Psoas muscle (tissue), 8 donors: ENCODE measurements around the gene NUDT22. TPM values are rescaled to one million over a fixed set of nuclear protein-coding genes. Genes with fewer than 3 reads are reported as not detected.

ENCODE experiments used
- ATAC-seq, 4 donors: fragments of 200-7000 bp; cut with Tn5 transposase; one replicate each; pipeline ENCODE4 v1.9.1; 2020; ENCODE audit warnings: moderate library complexity in 3 of 4, mild to moderate bottlenecking in 2 of 4
- DNase-seq, 2 donors: peaks; one replicate each; pipeline ENCODE4 v3.0.0-alpha.2; 2020
- H3K27ac ChIP-seq: fragments of 200-600 bp; one replicate; pipeline ENCODE4 v1.8.0; 2022
- H3K27me3 ChIP-seq, 3 donors: fragments of 200-600 bp in 1 of 3; one replicate each; pipeline versions ENCODE4 v1.6.1 to v1.8.0; 2013 to 2022; ENCODE audit warnings: low read length in 2 of 3, mild to moderate bottlenecking in 2 of 3, moderate library complexity in 1 of 3; ENCODE audit not compliant: insufficient read depth in 3 of 3
- H3K36me3 ChIP-seq, 2 donors: fragments of 200-600 bp in 1 of 2; one replicate each; pipeline versions ENCODE4 v1.6.1 to v1.8.0; 2013 to 2022; ENCODE audit warnings: low read depth in 1 of 2, mild to moderate bottlenecking in 1 of 2, moderate library complexity in 1 of 2; ENCODE audit not compliant: insufficient read depth in 1 of 2
- H3K4me1 ChIP-seq: fragments of 200-600 bp; one replicate; pipeline ENCODE4 v1.8.0; 2022
- H3K4me3 ChIP-seq: fragments of 200-600 bp; one replicate; pipeline ENCODE4 v1.8.0; 2022; ENCODE audit warnings: mild to moderate bottlenecking
- H3K9me3 ChIP-seq: fragments of 200-600 bp; one replicate; pipeline ENCODE4 v1.8.0; 2022
- WGBS, 3 donors: extraction: QIAGEN DNeasy Blood & Tissue Kit; methylation state at CpG; one replicate each; pipeline versions ENCODE4 v1.1.6 to v1.1.7; 2013; 5-methylcytosine and 5-hydroxymethylcytosine counted together
- intact Hi-C, 2 donors: fragments of 100-400 bp; cut with DNase I; formaldehyde crosslinking; loops; one replicate each; pipeline versions ENCODE4 v1.11.0 to v1.14.2; 2022
- polyA plus RNA-seq, 3 donors: library from polyadenylated mRNA; stranded (reverse); fragments of 200-250 nt; gene quantifications; one replicate each; pipeline ENCODE4 v1.2.3, GENCODE V29; 2013
- total RNA-seq, 4 donors: library from RNA; stranded (reverse); fragmentation: NEBNext Ultra II Directional in 2 of 4; extraction: Animal tissue kit (Norgen Biotek cat#: 25700) in 2 of 4; gene quantifications; one replicate each; pipeline versions ENCODE4 v1.2.1 to v1.2.4, GENCODE V29; 2021 to 2023
- TF ChIP-seq, protein P1 (sequence below): fragments of 200-600 bp; IDR thresholded peaks from one replicate; pipeline ENCODE4 v1.8.0; 2022; ENCODE audit warnings: antibody characterized with exemption
- donor health status: healthy with polysubstance abuse.
- donor health status: DM: no; HTN: no; CAD: no; lungs with moderate emphysema.
- donor health status: Bipolar disorder and iron deficiency.
- donor health status: healthy.
- donor health status: DM: yes; HTN: yes; CAD: no.
- donor health status: DM: no; HTN: no; CAD: no.
- donor health status: DM: no; HTN: no; CAD: no.
- donor health status: DM: yes; HTN: yes; CAD: no.

The NUDT22 gene
- total and polyA plus RNA-seq, 7 donors: 31.6 to 59.3 (median 43.5) TPM

DNA sequence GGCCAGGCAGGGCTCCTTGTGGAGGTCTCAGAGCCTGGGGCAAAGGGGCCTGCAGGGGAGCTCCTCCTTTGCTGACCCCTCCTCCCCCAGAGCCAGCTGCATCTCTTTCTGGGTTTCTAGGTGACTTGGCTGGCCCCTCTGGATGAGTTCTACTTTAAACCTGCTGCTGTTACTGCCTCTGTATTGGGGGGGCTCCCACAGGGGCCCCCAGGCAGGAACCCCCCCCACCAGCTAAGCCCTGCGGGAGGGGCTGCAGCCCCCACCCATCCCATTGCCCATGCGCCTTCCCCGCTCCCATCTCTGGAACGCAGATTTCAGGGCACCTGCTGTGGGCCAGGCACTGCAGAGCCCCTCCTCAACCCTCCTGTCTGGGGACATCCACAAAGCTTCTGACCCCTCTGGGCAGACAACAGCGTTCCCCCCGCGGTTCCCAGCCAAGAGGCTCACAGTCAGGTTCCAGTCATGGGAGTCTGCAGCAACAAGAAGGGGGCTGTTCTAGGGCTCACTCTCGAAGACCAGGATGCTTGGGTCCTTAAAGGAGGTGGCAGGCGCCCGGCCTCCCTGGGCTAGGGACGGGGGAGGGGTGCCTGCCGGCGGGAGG, 24.4 kb downstream of the NUDT22 start:
- Histone ChIP-seq H3K36me3 (peaks cover 0 to 11% of the 10 kb centered on the region in 2 donors), H3K27me3 (no peaks in the 10 kb centered on the region), H3K4me1 (peaks cover 36% of the 10 kb centered on the region), H3K9me3 (no peaks in the 10 kb centered on the region), H3K4me3 (peak overlapping the region; percentile 89), H3K27ac (no peak overlapping the region)
- peak in 1 of 4 donors; percentile 1 for ATAC-seq
- intact Hi-C loops: loop anchor here (2.0 to 5.0 kb wide), 2 partner anchors 18 to 52 kb away; partner anchors contain the start of gene CATSPERZ (in 1 of the 2)
- DNase-seq: no peak
- TF ChIP-seq, protein P1, sequence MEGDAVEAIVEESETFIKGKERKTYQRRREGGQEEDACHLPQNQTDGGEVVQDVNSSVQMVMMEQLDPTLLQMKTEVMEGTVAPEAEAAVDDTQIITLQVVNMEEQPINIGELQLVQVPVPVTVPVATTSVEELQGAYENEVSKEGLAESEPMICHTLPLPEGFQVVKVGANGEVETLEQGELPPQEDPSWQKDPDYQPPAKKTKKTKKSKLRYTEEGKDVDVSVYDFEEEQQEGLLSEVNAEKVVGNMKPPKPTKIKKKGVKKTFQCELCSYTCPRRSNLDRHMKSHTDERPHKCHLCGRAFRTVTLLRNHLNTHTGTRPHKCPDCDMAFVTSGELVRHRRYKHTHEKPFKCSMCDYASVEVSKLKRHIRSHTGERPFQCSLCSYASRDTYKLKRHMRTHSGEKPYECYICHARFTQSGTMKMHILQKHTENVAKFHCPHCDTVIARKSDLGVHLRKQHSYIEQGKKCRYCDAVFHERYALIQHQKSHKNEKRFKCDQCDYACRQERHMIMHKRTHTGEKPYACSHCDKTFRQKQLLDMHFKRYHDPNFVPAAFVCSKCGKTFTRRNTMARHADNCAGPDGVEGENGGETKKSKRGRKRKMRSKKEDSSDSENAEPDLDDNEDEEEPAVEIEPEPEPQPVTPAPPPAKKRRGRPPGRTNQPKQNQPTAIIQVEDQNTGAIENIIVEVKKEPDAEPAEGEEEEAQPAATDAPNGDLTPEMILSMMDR: no peak
- 23 to 32% (median 24%) methylated on average over 12 to 13 of the region's 13 CpGs for WGBS, 3 donors

DNA sequence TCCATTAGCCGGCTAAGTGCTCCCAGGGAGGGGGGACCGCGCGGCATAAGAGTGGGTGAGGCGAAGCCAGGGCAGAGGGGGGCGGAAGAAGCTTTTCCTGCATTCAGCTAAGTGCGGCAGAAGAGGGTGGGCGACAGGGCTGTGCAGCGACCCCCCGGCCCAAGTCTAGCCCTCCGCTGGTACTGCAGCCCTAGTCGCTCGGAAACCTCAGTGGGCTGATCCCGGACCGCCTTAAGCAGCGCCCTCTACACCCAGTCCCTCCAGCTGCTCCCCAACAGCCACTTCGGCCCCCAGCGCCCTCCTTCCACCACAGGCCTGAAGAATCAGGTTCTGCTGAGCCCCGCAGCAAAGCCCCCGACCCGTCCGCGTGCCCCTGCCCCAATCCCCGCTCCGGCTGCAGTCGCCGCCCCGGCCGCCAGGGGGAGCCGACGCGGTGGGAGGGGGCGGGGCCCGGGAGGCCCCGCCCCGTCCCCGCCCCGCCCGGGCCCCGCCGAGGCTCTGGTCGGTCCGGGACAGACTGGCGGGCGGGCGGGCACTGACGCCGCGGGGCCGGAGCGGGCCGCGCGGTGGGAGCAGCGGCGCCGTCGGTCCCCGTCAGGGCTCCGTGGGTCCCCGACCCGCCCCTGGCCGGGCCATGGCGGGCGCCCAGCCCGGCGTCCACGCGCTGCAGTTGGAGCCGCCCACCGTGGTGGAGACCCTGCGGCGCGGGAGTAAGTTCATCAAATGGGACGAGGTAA, 25.1 kb downstream of the NUDT22 start, which contains the start of gene PLCB3:
Gene PLCB3 (plus strand): TSS at position 515 of the 737 bp plus-strand sequence. CDS start 120 bp downstream, at position 635.
- peak within 1 kb of the TSS; percentile 89 for H3K4me3 ChIP-seq
- intact Hi-C loops: loop anchor here (2.0 to 5.0 kb wide), 2 partner anchors 18 to 51 kb away; partner anchors contain the start of gene CATSPERZ (in 1 of the 2)
- TF ChIP-seq, protein P1: peak; percentile 83
- H3K9me3 ChIP-seq: no peaks in the 10 kb centered on the region
- peak within 1 kb of the TSS; percentile 75 for H3K27ac ChIP-seq
- peaks cover 0 to 18% of the 10 kb centered on the region in 2 donors for H3K36me3 ChIP-seq
- H3K4me1 ChIP-seq: peaks cover 36% of the 10 kb centered on the region
- DNase-seq: peak; percentile 55 to 82
- no peaks in the 10 kb centered on the region for H3K27me3 ChIP-seq
- 0 to 1% (median 0%) methylated on average over 27 to 75 of the region's 75 CpGs for WGBS, 3 donors
- peak; percentile 58 to 67 (median 64) for ATAC-seq

- Histone ChIP-seq H3K4me1 (peaks cover 36% of the 10 kb centered on the region), H3K36me3 (peaks cover 0 to 23% of the 10 kb centered on the region in 2 donors), H3K27me3 (no peaks in the 10 kb centered on the region), H3K9me3 (no peaks in the 10 kb centered on the region), H3K4me3 (peak overlapping the region; percentile 89), H3K27ac (peak overlapping the region; percentile 75)
- ATAC-seq (no peak), DNase-seq (no peak)
- 0 to 1% (median 0%) methylated on average over 10 to 18 of the region's 18 CpGs for WGBS, 3 donors
- TF ChIP-seq, protein P1: no peak
- intact Hi-C loops: loop anchor here (2.0 to 5.0 kb wide), 2 partner anchors 17 to 51 kb away; partner anchors contain the start of gene CATSPERZ (in 1 of the 2)
Measured at GRCh38 chr11:64251753-64252002, 25.6 kb downstream of the NUDT22 start.

GRCh38 chr11:64252003-64252872, 26.2 kb downstream of the NUDT22 start:
- Histone ChIP-seq H3K4me1 (peaks cover 36% of the 10 kb centered on the region), H3K9me3 (no peaks in the 10 kb centered on the region), H3K27me3 (no peaks in the 10 kb centered on the region), H3K4me3 (peak overlapping the region; percentile 89), H3K27ac (peak overlapping the region; percentile 75), H3K36me3 (peaks cover 0 to 28% of the 10 kb centered on the region in 2 donors)
- 9 to 23% (median 10%) methylated on average over 22 to 23 of the region's 23 CpGs for WGBS, 3 donors
- intact Hi-C loops: loop anchor here in 1 of 2 donors (2.0 to 5.0 kb wide), 2 partner anchors 17 to 50 kb away; partner anchors contain the start of gene CATSPERZ
- ATAC-seq (peak in 2 of 4 donors; percentile 17), DNase-seq (peak; percentile 52 to 74)
- TF ChIP-seq, protein P1: no peak
